Neural cell (in vitro differentiated cells): ENCODE measurements around the gene OSBPL9. TPM values are rescaled to one million over a fixed set of nuclear protein-coding genes. Genes with fewer than 3 reads are reported as not detected.

Source experiments
- H2AFZ ChIP-seq: fragments of 200-600, 300-800 bp; sonication (generic), shearing (Covaris generic); 2 replicates; pipeline ENCODE4 v1.6.0; 2014; ENCODE audit warnings: low read depth, mild to moderate bottlenecking, antibody characterized with exemption, low read length, moderate library complexity
- H3F3A ChIP-seq: fragments of 200-600 bp; shearing (Covaris generic); 2 replicates; pipeline ENCODE4 v1.6.1; 2016; ENCODE audit warnings: mild to moderate bottlenecking, moderate library complexity, mixed read lengths, antibody characterized with exemption, low read length; ENCODE audit not compliant: insufficient read depth, poor library complexity, severe bottlenecking
- H3K27ac ChIP-seq: fragments of 200-600, 300-800 bp; sonication (generic), shearing (Covaris generic); 2 replicates; pipeline ENCODE4 v1.5.1; 2014; ENCODE audit warnings: mild to moderate bottlenecking, low read length, moderate library complexity
- H3K27me3 ChIP-seq: fragments of 300-800, 200-600 bp; sonication (generic), shearing (Covaris generic); 2 replicates; pipeline ENCODE4 v1.6.0; 2014; ENCODE audit warnings: mild to moderate bottlenecking, low read depth, low read length, moderate library complexity; ENCODE audit not compliant: insufficient read depth
- H3K36me3 ChIP-seq: fragments of 300-800, 200-600 bp; sonication (generic), shearing (Covaris generic); 2 replicates; pipeline ENCODE4 v1.5.1; 2014; ENCODE audit warnings: mild to moderate bottlenecking, antibody characterized with exemption, low read length, moderate library complexity; ENCODE audit not compliant: insufficient read depth
- H3K4me2 ChIP-seq: fragments of 300-800, 200-600 bp; sonication (generic), shearing (Covaris generic); 2 replicates; pipeline ENCODE4 v1.6.0; 2014; ENCODE audit warnings: mild to moderate bottlenecking, low read length
- H3K4me3 ChIP-seq: fragments of 300-800, 200-600 bp; sonication (generic), shearing (Covaris generic); 2 replicates; pipeline ENCODE4 v1.5.1; 2014; ENCODE audit warnings: mild to moderate bottlenecking, low read length, moderate library complexity
- H3K79me2 ChIP-seq: fragments of 200-600 bp; shearing (Covaris generic); replicated peaks from 2 replicates; pipeline ENCODE4 v1.6.0; 2014; ENCODE audit warnings: mild to moderate bottlenecking, low read length, moderate library complexity; ENCODE audit not compliant: insufficient read depth
- H3K9ac ChIP-seq: fragments of 300-800, 200-600 bp; sonication (generic), shearing (Covaris generic); 2 replicates; pipeline ENCODE4 v1.6.1; 2016; ENCODE audit warnings: mild to moderate bottlenecking, low read length, mixed read lengths
- H3K9me2 ChIP-seq: fragments of 200-600 bp; shearing (Covaris generic); 2 replicates; pipeline ENCODE4 v1.6.1; 2016; ENCODE audit warnings: mild to moderate bottlenecking, low read length, mixed read lengths; ENCODE audit not compliant: insufficient read depth
- H3K9me3 ChIP-seq: fragments of 200-600, 300-800 bp; sonication (generic), shearing (Covaris generic); 2 replicates; pipeline ENCODE4 v1.6.1; 2016; ENCODE audit warnings: mild to moderate bottlenecking, mixed run types, low read length, moderate library complexity, mixed read lengths
- H4K20me1 ChIP-seq: fragments of 200-600 bp; shearing (Covaris generic); 2 replicates; pipeline ENCODE4 v1.6.1; 2016; ENCODE audit warnings: mild to moderate bottlenecking, mixed run types; ENCODE audit not compliant: insufficient read depth
- EP300 ChIP-seq: fragments of 450-650 bp; conservative IDR thresholded peaks from 2 replicates; pipeline ENCODE4 v1.6.1; 2014; ENCODE audit warnings: antibody characterized with exemption, mild to moderate bottlenecking, moderate library complexity; ENCODE audit not compliant: poor library complexity, severe bottlenecking
- EZH2 ChIP-seq: fragments of 200-600, 300-800 bp; shearing (Covaris generic), sonication (generic); IDR thresholded peaks from 2 replicates; pipeline ENCODE4 v1.6.1; 2014; ENCODE audit warnings: antibody characterized with exemption, low read length, borderline replicate concordance, mild to moderate bottlenecking; ENCODE audit not compliant: insufficient read depth, poor library complexity, severe bottlenecking
- MXI1 ChIP-seq: fragments of 450-650 bp; conservative IDR thresholded peaks from 2 replicates; pipeline ENCODE4 v1.6.1; 2014; ENCODE audit warnings: antibody characterized with exemption, mild to moderate bottlenecking; ENCODE audit not compliant: poor library complexity, severe bottlenecking
- POLR2AphosphoS5 ChIP-seq: IDR thresholded peaks from 2 replicates; pipeline ENCODE4 v1.6.1; 2012
- RAD21 ChIP-seq: fragments of 450-650 bp; conservative IDR thresholded peaks from 2 replicates; pipeline ENCODE4 v1.6.1; 2014; ENCODE audit warnings: antibody characterized with exemption, mild to moderate bottlenecking, moderate library complexity
- SMC3 ChIP-seq: fragments of 450-650 bp; conservative IDR thresholded peaks from 2 replicates; pipeline ENCODE4 v1.6.1; 2014; ENCODE audit warnings: antibody characterized with exemption, mild to moderate bottlenecking, moderate library complexity; ENCODE audit not compliant: poor library complexity
- TAF1 ChIP-seq: IDR thresholded peaks from 2 replicates; pipeline ENCODE4 v1.6.1; 2012; ENCODE audit warnings: low read depth
- polyA plus RNA-seq: library from polyadenylated mRNA; depleted of rRNA; stranded (reverse); fragments of >200 nt; gene quantifications from 2 replicates; pipeline ENCODE4 v1.2.3, GENCODE V29; 2014
- TF ChIP-seq, protein P1 (sequence below): fragments of 450-650 bp; IDR thresholded peaks from 2 replicates; pipeline ENCODE4 v1.5.1; 2014; ENCODE audit warnings: antibody characterized with exemption, mild to moderate bottlenecking, moderate library complexity; ENCODE audit not compliant: poor library complexity, severe bottlenecking
- TF ChIP-seq, protein P2 (sequence below): IDR thresholded peaks from 2 replicates; pipeline ENCODE4 v1.6.1; 2012; ENCODE audit warnings: borderline replicate concordance

OSBPL9 gene
- polyA plus RNA-seq, 1 donor from 2014 or later = 117 TPM

DNA sequence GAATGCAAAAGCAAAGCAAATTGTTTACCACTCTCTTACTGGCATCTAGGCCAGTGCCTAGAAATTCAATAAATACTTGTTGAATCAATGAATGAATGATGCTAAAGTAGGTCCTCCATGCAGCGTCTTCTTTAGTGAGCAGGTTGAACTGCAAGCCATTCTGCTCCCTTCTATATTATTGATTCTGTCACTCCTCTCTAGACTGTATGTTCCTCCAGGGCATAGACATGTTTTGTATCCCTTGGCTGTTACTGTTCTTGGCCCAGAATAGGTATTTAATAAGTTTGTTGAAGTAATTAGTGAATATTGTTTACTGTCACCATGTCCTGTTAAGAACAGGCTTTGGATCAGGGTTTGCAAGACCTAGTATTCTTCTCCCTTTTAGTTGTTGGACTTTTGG, 43.7 kb downstream of the OSBPL9 start:
- Histone ChIP-seq H3K27ac (no peak overlapping the region), H3K9ac (no peak overlapping the region), H3K36me3 (no peaks in the 10 kb centered on the region), H3K4me3 (no peak overlapping the region), H3K79me2 (no peaks in the 10 kb centered on the region), H3K9me3 (no peaks in the 10 kb centered on the region), H3K9me2 (no peaks in the 10 kb centered on the region), H4K20me1 (no peaks in the 10 kb centered on the region), H3F3A (no peaks in the 10 kb centered on the region), H3K27me3 (no peaks in the 10 kb centered on the region), H2AFZ (no peak overlapping the region), H3K4me2 (no peak overlapping the region)
- TF ChIP-seq POLR2AphosphoS5 = no peak
- no peak for TF ChIP-seq TAF1
- no peak for TF ChIP-seq SMC3
- no peak for TF ChIP-seq EP300
- no peak for TF ChIP-seq RAD21
- TF ChIP-seq, protein P1, sequence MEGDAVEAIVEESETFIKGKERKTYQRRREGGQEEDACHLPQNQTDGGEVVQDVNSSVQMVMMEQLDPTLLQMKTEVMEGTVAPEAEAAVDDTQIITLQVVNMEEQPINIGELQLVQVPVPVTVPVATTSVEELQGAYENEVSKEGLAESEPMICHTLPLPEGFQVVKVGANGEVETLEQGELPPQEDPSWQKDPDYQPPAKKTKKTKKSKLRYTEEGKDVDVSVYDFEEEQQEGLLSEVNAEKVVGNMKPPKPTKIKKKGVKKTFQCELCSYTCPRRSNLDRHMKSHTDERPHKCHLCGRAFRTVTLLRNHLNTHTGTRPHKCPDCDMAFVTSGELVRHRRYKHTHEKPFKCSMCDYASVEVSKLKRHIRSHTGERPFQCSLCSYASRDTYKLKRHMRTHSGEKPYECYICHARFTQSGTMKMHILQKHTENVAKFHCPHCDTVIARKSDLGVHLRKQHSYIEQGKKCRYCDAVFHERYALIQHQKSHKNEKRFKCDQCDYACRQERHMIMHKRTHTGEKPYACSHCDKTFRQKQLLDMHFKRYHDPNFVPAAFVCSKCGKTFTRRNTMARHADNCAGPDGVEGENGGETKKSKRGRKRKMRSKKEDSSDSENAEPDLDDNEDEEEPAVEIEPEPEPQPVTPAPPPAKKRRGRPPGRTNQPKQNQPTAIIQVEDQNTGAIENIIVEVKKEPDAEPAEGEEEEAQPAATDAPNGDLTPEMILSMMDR = no peak
- TF ChIP-seq, protein P2, sequence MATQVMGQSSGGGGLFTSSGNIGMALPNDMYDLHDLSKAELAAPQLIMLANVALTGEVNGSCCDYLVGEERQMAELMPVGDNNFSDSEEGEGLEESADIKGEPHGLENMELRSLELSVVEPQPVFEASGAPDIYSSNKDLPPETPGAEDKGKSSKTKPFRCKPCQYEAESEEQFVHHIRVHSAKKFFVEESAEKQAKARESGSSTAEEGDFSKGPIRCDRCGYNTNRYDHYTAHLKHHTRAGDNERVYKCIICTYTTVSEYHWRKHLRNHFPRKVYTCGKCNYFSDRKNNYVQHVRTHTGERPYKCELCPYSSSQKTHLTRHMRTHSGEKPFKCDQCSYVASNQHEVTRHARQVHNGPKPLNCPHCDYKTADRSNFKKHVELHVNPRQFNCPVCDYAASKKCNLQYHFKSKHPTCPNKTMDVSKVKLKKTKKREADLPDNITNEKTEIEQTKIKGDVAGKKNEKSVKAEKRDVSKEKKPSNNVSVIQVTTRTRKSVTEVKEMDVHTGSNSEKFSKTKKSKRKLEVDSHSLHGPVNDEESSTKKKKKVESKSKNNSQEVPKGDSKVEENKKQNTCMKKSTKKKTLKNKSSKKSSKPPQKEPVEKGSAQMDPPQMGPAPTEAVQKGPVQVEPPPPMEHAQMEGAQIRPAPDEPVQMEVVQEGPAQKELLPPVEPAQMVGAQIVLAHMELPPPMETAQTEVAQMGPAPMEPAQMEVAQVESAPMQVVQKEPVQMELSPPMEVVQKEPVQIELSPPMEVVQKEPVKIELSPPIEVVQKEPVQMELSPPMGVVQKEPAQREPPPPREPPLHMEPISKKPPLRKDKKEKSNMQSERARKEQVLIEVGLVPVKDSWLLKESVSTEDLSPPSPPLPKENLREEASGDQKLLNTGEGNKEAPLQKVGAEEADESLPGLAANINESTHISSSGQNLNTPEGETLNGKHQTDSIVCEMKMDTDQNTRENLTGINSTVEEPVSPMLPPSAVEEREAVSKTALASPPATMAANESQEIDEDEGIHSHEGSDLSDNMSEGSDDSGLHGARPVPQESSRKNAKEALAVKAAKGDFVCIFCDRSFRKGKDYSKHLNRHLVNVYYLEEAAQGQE = no peak
- TF ChIP-seq EZH2 = no peak
- TF ChIP-seq MXI1 = no peak

DNA sequence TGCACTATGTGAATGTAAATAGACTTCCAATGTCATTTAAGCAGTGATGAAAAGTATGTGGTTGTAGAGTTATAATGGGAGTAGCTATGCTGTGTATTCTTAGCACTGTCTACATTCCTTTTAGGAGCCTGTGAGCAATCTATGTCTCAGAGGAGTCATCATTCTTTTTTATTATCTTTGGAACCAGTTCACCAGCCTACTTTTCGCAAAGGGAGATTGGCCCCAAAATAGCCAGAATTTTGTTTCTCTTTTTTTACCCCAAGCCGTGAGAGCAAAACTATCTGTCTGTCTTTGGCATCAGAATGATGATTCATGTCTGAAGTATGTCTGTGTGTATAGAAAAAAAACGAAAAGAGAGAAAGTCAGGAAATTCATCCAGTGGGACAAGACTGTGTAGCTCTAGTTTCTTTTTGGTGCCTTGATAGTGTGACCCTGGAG, 44.2 kb downstream of the OSBPL9 start:
- H2AFZ ChIP-seq = no peak overlapping the region
- H3K79me2 ChIP-seq = no peaks in the 10 kb centered on the region
- H3K4me3 ChIP-seq = no peak overlapping the region
- no peaks in the 10 kb centered on the region for H3K27me3 ChIP-seq
- TF ChIP-seq, protein P1 = no peak
- TF ChIP-seq, protein P2 = no peak
- TF ChIP-seq TAF1 = no peak
- TF ChIP-seq EZH2 = no peak
- TF ChIP-seq POLR2AphosphoS5 = no peak
- no peak for TF ChIP-seq RAD21
- TF ChIP-seq SMC3 = no peak
- no peak for TF ChIP-seq EP300
- TF ChIP-seq MXI1 = no peak
- no peaks in the 10 kb centered on the region for H3K9me2 ChIP-seq
- no peaks in the 10 kb centered on the region for H4K20me1 ChIP-seq
- no peak overlapping the region for H3K4me2 ChIP-seq
- no peaks in the 10 kb centered on the region for H3K9me3 ChIP-seq
- H3K9ac ChIP-seq = no peak overlapping the region
- no peaks in the 10 kb centered on the region for H3K36me3 ChIP-seq
- no peak overlapping the region for H3K27ac ChIP-seq
- no peaks in the 10 kb centered on the region for H3F3A ChIP-seq
